Thyroid gland (tissue), 4 donors: ENCODE data around the gene DCAF11.

Experiments used
- CTCF ChIP-seq, 6 experiments: fragments of 200-600 bp in 3 of 6; fragments of 450-650 bp in 3 of 6; sonication (generic) in 3 of 6; IDR thresholded peaks; one replicate each; pipeline ENCODE4 v1.5.1; 2016 to 2019; ENCODE audit warnings: antibody characterized with exemption in 6 of 6, mild to moderate bottlenecking in 2 of 6, inconsistent platforms in 1 of 6, moderate library complexity in 1 of 6
- POLR2A ChIP-seq, 2 donors: fragments of 450-650 bp; IDR thresholded peaks; one replicate each; pipeline ENCODE4 v1.6.1; 2017; ENCODE audit warnings: antibody characterized with exemption in 2 of 2, mild to moderate bottlenecking in 2 of 2, moderate library complexity in 1 of 2

GRCh38 chr14:24156840-24157239, 42.3 kb downstream of the DCAF11 start:
- TF ChIP-seq CTCF (IDR thresholded peaks at IDR 0.05) (no peak), POLR2A (IDR thresholded peaks at IDR 0.05) (no peak)
